Stomach smooth muscle (tissue), 2 donors: Measurements from ENCODE around the gene DDX1.

Experiments used
- H3K27ac ChIP-seq: one replicate; pipeline ENCODE4 v1.7.0; 2013; ENCODE audit warnings: mild to moderate bottlenecking, low read length, inconsistent platforms
- H3K27me3 ChIP-seq, 2 donors: one replicate each; pipeline ENCODE4 v1.7.0; 2013; ENCODE audit warnings: low read length in 2 of 2; ENCODE audit not compliant: insufficient read depth in 2 of 2, control insufficient read depth in 1 of 2
- H3K36me3 ChIP-seq, 2 donors: one replicate each; pipeline ENCODE4 v1.7.0; 2013; ENCODE audit warnings: low read length in 2 of 2; ENCODE audit not compliant: control insufficient read depth in 2 of 2, insufficient read depth in 2 of 2
- H3K4me1 ChIP-seq: one replicate; pipeline ENCODE4 v1.7.0; 2013; ENCODE audit warnings: low read length; ENCODE audit not compliant: control insufficient read depth, insufficient read depth
- H3K4me3 ChIP-seq, 2 donors: one replicate each; pipeline ENCODE4 v1.7.0; 2013; ENCODE audit warnings: low read length in 2 of 2
- H3K9ac ChIP-seq, 2 donors: one replicate each; pipeline ENCODE4 v1.7.0; 2013; ENCODE audit warnings: low read length in 2 of 2, mild to moderate bottlenecking in 1 of 2
- H3K9me3 ChIP-seq, 2 donors: one replicate each; pipeline ENCODE4 v1.7.0; 2013; ENCODE audit warnings: low read length in 2 of 2; ENCODE audit not compliant: control insufficient read depth in 2 of 2
- donor health status: healthy.
- donor health status: Pancreatic carcinoma.

DDX1 gene

GRCh38 chr2:15631883-15632282 is 40.2 kb downstream of the DDX1 start:
- peaks cover 25 to 29% of the 10 kb centered on the region in 2 donors for H3K36me3 ChIP-seq

GRCh38 chr2:15633043-15633970 is 41.6 kb downstream of the DDX1 start:
- Histone ChIP-seq H3K27ac (no peak overlapping the region), H3K36me3 (peaks cover 20 to 23% of the 10 kb centered on the region in 2 donors), H3K4me3 (no peak overlapping the region), H3K27me3 (no peaks in the 10 kb centered on the region), H3K9me3 (no peaks in the 10 kb centered on the region), H3K4me1 (peaks cover 6% of the 10 kb centered on the region), H3K9ac (no peak overlapping the region)

More at GRCh38 chr2:15631883-15632282, 40.2 kb downstream of the DDX1 start:
- Histone ChIP-seq H3K27me3 (no peaks in the 10 kb centered on the region), H3K4me1 (no peaks in the 10 kb centered on the region), H3K4me3 (no peak overlapping the region), H3K27ac (no peak overlapping the region), H3K9me3 (no peaks in the 10 kb centered on the region), H3K9ac (no peak overlapping the region)

GRCh38 chr2:15633971-15634346 is 42.3 kb downstream of the DDX1 start:
- H3K27me3 ChIP-seq = no peaks in the 10 kb centered on the region
- no peaks in the 10 kb centered on the region for H3K9me3 ChIP-seq
- no peak overlapping the region for H3K9ac ChIP-seq
- H3K4me3 ChIP-seq = no peak overlapping the region
- no peak overlapping the region for H3K27ac ChIP-seq
- peaks cover 6% of the 10 kb centered on the region for H3K4me1 ChIP-seq
- H3K36me3 ChIP-seq = peaks cover 17 to 23% of the 10 kb centered on the region in 2 donors

GRCh38 chr2:15634846-15635490 is 43.3 kb downstream of the DDX1 start:
- H3K9ac ChIP-seq = no peak overlapping the region
- H3K27me3 ChIP-seq = no peaks in the 10 kb centered on the region
- H3K27ac ChIP-seq = no peak overlapping the region
- peaks cover 15 to 19% of the 10 kb centered on the region in 2 donors for H3K36me3 ChIP-seq
- H3K9me3 ChIP-seq = no peaks in the 10 kb centered on the region
- no peak overlapping the region for H3K4me3 ChIP-seq
- H3K4me1 ChIP-seq = peaks cover 6% of the 10 kb centered on the region

- Histone ChIP-seq H3K4me1 (peaks cover 13% of the 10 kb centered on the region), H3K9me3 (no peaks in the 10 kb centered on the region), H3K9ac (no peak overlapping the region), H3K4me3 (no peak overlapping the region), H3K27ac (no peak overlapping the region), H3K27me3 (no peaks in the 10 kb centered on the region), H3K36me3 (peaks cover 9 to 12% of the 10 kb centered on the region in 2 donors)
Observed at GRCh38 chr2:15636972-15637785, 45.5 kb downstream of the DDX1 start.

- H3K9me3 ChIP-seq = no peaks in the 10 kb centered on the region
- H3K4me1 ChIP-seq = peaks cover 13% of the 10 kb centered on the region
- H3K9ac ChIP-seq = no peak overlapping the region
- peaks cover 2 to 4% of the 10 kb centered on the region in 2 donors for H3K36me3 ChIP-seq
- no peaks in the 10 kb centered on the region for H3K27me3 ChIP-seq
- H3K4me3 ChIP-seq = no peak overlapping the region
- no peak overlapping the region for H3K27ac ChIP-seq
Observed at GRCh38 chr2:15638720-15639119, 47.1 kb downstream of the DDX1 start.

GRCh38 chr2:15639323-15640251 is 47.9 kb downstream of the DDX1 start:
- Histone ChIP-seq H3K9ac (no peak overlapping the region), H3K27me3 (no peaks in the 10 kb centered on the region), H3K27ac (no peak overlapping the region), H3K36me3 (peaks cover 2 to 4% of the 10 kb centered on the region in 2 donors), H3K4me1 (peaks cover 13% of the 10 kb centered on the region), H3K4me3 (no peak overlapping the region), H3K9me3 (no peaks in the 10 kb centered on the region)

- H3K36me3 ChIP-seq = peaks cover 2 to 4% of the 10 kb centered on the region in 2 donors
- peaks cover 0 to 2% of the 10 kb centered on the region in 2 donors for H3K27me3 ChIP-seq
- H3K9me3 ChIP-seq = no peaks in the 10 kb centered on the region
- H3K27ac ChIP-seq = no peak overlapping the region
- peaks cover 13% of the 10 kb centered on the region for H3K4me1 ChIP-seq
- H3K9ac ChIP-seq = no peak overlapping the region
- H3K4me3 ChIP-seq = no peak overlapping the region
Observed at GRCh38 chr2:15640261-15640711, 48.6 kb downstream of the DDX1 start.

- no peak overlapping the region for H3K4me3 ChIP-seq
- no peak overlapping the region for H3K27ac ChIP-seq
- H3K4me1 ChIP-seq = peaks cover 13% of the 10 kb centered on the region
- no peak overlapping the region for H3K9ac ChIP-seq
- peaks cover 2 to 4% of the 10 kb centered on the region in 2 donors for H3K36me3 ChIP-seq
- peaks cover 0 to 2% of the 10 kb centered on the region in 2 donors for H3K27me3 ChIP-seq
- no peaks in the 10 kb centered on the region for H3K9me3 ChIP-seq
Observed at GRCh38 chr2:15640784-15641183, 49.1 kb downstream of the DDX1 start.
